Measurements from ENCODE around the gene LEMD2. TPM values are rescaled to one million over a fixed set of nuclear protein-coding genes. Genes with fewer than 3 reads are reported as not detected.

LEMD2 gene
- total RNA-seq, 1 experiment from 2014 or later: 43.9 TPM

DNA sequence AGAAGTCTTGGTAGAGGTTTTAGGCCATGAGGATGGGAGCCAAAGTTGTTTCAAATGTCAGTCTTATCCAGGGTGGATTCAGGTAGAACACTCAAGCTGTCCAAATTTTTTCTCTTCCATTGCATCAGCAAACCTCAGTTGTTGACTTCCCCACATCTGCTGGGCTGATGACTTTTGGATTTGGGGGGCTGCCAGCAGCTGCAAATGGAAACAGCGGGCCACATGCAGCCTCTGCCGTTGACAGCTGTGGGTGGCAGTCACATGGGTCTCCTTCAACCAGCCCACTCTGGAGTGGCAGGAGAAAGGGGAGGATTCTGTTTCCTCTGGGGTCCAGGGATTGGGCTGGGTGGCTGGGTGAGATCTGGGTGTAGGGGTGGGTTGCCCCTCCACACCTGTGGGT is 20.7 kb upstream of the LEMD2 start:
- no TSS peak for BruUV-seq (replicated peaks)
- Histone ChIP-seq H3K4me3 (replicated peaks in 1 of 2; ENCODE audit: low read depth in 1 of 2, low read length in 2 of 2) (no peak overlapping the region), H3K4me2 (ENCODE audit: low read length) (no peak overlapping the region), H3K4me1 (ENCODE audit: control insufficient read depth in 1 of 2, insufficient read depth in 2 of 2, low read length in 2 of 2) (no peaks in the 10 kb centered on the region), H3K9me3 (ENCODE audit: control insufficient read depth in 1 of 2, insufficient read depth in 1 of 2, low read depth in 1 of 2, low read length in 2 of 2) (no peaks in the 10 kb centered on the region), H3K9me2 (ENCODE audit: insufficient read depth) (no peaks in the 10 kb centered on the region), H3K27me3 (ENCODE audit: insufficient read depth, low read length) (peaks cover 55% of the 10 kb centered on the region), H3K36me3 (ENCODE audit: control insufficient read depth in 1 of 2, insufficient read depth in 2 of 2, low read length in 2 of 2) (no peaks in the 10 kb centered on the region), H4K20me1 (ENCODE audit: insufficient read depth) (no peaks in the 10 kb centered on the region), H3K27ac (ENCODE audit: low read depth, low read length) (no peak overlapping the region), H3K79me2 (ENCODE audit: insufficient read depth, low read length) (no peaks in the 10 kb centered on the region), H2AFZ (ENCODE audit: low read depth, low read length, poor library complexity, severe bottlenecking) (no peak overlapping the region), H3K9ac (ENCODE audit: low read length) (no peak overlapping the region)
- no peak for TF ChIP-seq TCF7L2 (IDR thresholded peaks at IDR 0.05; ENCODE audit: borderline replicate concordance, extremely low read depth, insufficient read depth, insufficient read length)
- TF ChIP-seq EGR1 (IDR thresholded peaks at IDR 0.05; ENCODE audit: low read depth): no peak
- TF ChIP-seq, protein P1, sequence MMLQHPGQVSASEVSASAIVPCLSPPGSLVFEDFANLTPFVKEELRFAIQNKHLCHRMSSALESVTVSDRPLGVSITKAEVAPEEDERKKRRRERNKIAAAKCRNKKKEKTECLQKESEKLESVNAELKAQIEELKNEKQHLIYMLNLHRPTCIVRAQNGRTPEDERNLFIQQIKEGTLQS (IDR thresholded peaks at IDR 0.05): no peak
- TF ChIP-seq ZNF274 (IDR thresholded peaks at IDR 0.05; ENCODE audit: low read depth, low read length): no peak
- DNase-seq (ENCODE audit: low read depth, low spot score): no peak
- ChIA-PET CTCF (no interaction called here), RAD21 (ENCODE audit: low non-redundant PET in 1 of 2, low total read pairs in 2 of 2, uncharacterized antibody in 2 of 2, unreplicated experiment in 2 of 2) (no interaction called here), POLR2A (no interaction called here)
- intact Hi-C loops (cut with micrococcal nuclease): no loop called here
- ATAC-seq: no peak

DNA sequence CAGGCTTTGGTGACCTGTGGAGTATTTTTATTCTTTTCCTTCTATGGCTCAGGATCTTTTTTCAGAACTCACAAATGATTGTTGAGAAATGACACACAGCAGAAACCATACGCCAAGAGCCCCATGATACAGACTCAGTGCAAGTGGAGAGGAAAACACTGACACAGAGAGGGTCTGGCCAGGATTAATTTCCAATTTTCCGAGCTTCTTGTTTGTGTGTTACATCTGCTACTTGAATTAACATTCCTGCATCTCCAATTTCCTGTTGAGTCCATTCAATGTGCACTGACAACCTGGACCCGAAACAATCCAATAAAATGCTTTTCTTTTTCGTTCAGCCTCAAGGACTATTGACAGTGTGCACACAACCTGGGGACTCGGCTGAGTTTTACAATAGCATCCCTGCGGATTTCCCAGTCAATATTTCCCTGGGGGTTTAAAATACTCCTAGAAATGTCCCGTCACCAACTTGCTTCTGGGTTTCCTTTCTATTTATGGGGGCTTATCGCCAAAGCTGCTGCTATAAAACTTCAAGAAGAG is 19.8 kb upstream of the LEMD2 start:
- no peaks in the 10 kb centered on the region for H3K36me3 ChIP-seq (ENCODE audit: control insufficient read depth in 1 of 2, insufficient read depth in 2 of 2, low read length in 2 of 2)
- H3K27me3 ChIP-seq (ENCODE audit: insufficient read depth, low read length): peaks cover 60% of the 10 kb centered on the region
- no peak overlapping the region for H2AFZ ChIP-seq (ENCODE audit: low read depth, low read length, poor library complexity, severe bottlenecking)
- no peaks in the 10 kb centered on the region for H4K20me1 ChIP-seq (ENCODE audit: insufficient read depth)
- no peaks in the 10 kb centered on the region for H3K4me1 ChIP-seq (ENCODE audit: control insufficient read depth in 1 of 2, insufficient read depth in 2 of 2, low read length in 2 of 2)
- ChIA-PET RAD21 (ENCODE audit: low non-redundant PET in 1 of 2, low total read pairs in 2 of 2, uncharacterized antibody in 2 of 2, unreplicated experiment in 2 of 2) (no interaction called here), POLR2A (no interaction called here), CTCF (no interaction called here)
- intact Hi-C loops (cut with micrococcal nuclease): no loop called here
- ATAC-seq (no peak), DNase-seq (ENCODE audit: low read depth, low spot score) (no peak)
- no peak overlapping the region for H3K4me3 ChIP-seq (replicated peaks in 1 of 2; ENCODE audit: low read depth in 1 of 2, low read length in 2 of 2)
- H3K9me3 ChIP-seq (ENCODE audit: control insufficient read depth in 1 of 2, insufficient read depth in 1 of 2, low read depth in 1 of 2, low read length in 2 of 2): no peaks in the 10 kb centered on the region
- no peaks in the 10 kb centered on the region for H3K9me2 ChIP-seq (ENCODE audit: insufficient read depth)
- H3K79me2 ChIP-seq (ENCODE audit: insufficient read depth, low read length): no peaks in the 10 kb centered on the region
- no peak overlapping the region for H3K27ac ChIP-seq (ENCODE audit: low read depth, low read length)
- no peak overlapping the region for H3K4me2 ChIP-seq (ENCODE audit: low read length)
- no TSS peak for BruUV-seq (replicated peaks)
- no peak overlapping the region for H3K9ac ChIP-seq (ENCODE audit: low read length)
- TF ChIP-seq SP1 (IDR thresholded peaks at IDR 0.05; ENCODE audit: low read depth) (no peak), ZFX (IDR thresholded peaks at IDR 0.05) (no peak), TCF7L2 (IDR thresholded peaks at IDR 0.05; ENCODE audit: borderline replicate concordance, extremely low read depth, insufficient read depth, insufficient read length) (no peak), POLR2A (IDR thresholded peaks at IDR 0.05; ENCODE audit: borderline replicate concordance, extremely low read depth, insufficient read depth, insufficient read length) (no peak), EGR1 (IDR thresholded peaks at IDR 0.05; ENCODE audit: low read depth) (no peak), SRF (IDR thresholded peaks at IDR 0.05; ENCODE audit: low read depth) (no peak), EZH2 (IDR thresholded peaks at IDR 0.05) (no peak), ZNF274 (IDR thresholded peaks at IDR 0.05; ENCODE audit: low read depth, low read length) (no peak), JUND (IDR thresholded peaks at IDR 0.05) (no peak), EZH2phosphoT487 (IDR thresholded peaks at IDR 0.05; ENCODE audit: borderline replicate concordance) (no peak)
- TF ChIP-seq, protein P1 (IDR thresholded peaks at IDR 0.05): no peak
- TF ChIP-seq, protein P2, sequence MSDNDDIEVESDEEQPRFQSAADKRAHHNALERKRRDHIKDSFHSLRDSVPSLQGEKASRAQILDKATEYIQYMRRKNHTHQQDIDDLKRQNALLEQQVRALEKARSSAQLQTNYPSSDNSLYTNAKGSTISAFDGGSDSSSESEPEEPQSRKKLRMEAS (IDR thresholded peaks at IDR 0.05): no peak
- TF ChIP-seq, protein P3, sequence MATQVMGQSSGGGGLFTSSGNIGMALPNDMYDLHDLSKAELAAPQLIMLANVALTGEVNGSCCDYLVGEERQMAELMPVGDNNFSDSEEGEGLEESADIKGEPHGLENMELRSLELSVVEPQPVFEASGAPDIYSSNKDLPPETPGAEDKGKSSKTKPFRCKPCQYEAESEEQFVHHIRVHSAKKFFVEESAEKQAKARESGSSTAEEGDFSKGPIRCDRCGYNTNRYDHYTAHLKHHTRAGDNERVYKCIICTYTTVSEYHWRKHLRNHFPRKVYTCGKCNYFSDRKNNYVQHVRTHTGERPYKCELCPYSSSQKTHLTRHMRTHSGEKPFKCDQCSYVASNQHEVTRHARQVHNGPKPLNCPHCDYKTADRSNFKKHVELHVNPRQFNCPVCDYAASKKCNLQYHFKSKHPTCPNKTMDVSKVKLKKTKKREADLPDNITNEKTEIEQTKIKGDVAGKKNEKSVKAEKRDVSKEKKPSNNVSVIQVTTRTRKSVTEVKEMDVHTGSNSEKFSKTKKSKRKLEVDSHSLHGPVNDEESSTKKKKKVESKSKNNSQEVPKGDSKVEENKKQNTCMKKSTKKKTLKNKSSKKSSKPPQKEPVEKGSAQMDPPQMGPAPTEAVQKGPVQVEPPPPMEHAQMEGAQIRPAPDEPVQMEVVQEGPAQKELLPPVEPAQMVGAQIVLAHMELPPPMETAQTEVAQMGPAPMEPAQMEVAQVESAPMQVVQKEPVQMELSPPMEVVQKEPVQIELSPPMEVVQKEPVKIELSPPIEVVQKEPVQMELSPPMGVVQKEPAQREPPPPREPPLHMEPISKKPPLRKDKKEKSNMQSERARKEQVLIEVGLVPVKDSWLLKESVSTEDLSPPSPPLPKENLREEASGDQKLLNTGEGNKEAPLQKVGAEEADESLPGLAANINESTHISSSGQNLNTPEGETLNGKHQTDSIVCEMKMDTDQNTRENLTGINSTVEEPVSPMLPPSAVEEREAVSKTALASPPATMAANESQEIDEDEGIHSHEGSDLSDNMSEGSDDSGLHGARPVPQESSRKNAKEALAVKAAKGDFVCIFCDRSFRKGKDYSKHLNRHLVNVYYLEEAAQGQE (IDR thresholded peaks at IDR 0.05; ENCODE audit: low read depth): no peak
- TF ChIP-seq, protein P4, sequence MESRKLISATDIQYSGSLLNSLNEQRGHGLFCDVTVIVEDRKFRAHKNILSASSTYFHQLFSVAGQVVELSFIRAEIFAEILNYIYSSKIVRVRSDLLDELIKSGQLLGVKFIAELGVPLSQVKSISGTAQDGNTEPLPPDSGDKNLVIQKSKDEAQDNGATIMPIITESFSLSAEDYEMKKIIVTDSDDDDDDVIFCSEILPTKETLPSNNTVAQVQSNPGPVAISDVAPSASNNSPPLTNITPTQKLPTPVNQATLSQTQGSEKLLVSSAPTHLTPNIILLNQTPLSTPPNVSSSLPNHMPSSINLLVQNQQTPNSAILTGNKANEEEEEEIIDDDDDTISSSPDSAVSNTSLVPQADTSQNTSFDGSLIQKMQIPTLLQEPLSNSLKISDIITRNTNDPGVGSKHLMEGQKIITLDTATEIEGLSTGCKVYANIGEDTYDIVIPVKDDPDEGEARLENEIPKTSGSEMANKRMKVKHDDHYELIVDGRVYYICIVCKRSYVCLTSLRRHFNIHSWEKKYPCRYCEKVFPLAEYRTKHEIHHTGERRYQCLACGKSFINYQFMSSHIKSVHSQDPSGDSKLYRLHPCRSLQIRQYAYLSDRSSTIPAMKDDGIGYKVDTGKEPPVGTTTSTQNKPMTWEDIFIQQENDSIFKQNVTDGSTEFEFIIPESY (IDR thresholded peaks at IDR 0.05; ENCODE audit: extremely low read depth, insufficient replicate concordance, low read length): no peak
